ENCODE data around the gene UCN2.

DNA sequence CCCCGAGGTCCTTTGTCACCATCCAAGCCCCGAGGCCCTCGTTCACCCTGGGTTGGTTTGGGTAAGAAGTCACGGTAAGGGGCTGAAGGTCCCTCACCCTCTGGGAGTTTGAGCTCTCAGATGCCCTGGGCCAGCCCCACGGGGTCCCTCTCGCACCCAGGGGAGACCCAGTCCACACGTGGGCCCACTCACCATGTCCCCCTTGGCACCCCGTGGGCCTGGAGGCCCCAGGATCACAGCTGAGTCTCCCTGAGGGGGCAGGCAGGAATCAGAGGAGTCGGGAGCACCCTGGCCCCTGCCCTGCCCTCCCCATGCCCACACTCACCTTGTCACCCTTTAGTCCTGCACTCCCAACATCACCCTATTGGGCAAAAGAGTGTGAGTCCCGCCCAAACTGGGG, 5.8 kb upstream of the UCN2 start:
- TF ChIP-seq, protein P1, sequence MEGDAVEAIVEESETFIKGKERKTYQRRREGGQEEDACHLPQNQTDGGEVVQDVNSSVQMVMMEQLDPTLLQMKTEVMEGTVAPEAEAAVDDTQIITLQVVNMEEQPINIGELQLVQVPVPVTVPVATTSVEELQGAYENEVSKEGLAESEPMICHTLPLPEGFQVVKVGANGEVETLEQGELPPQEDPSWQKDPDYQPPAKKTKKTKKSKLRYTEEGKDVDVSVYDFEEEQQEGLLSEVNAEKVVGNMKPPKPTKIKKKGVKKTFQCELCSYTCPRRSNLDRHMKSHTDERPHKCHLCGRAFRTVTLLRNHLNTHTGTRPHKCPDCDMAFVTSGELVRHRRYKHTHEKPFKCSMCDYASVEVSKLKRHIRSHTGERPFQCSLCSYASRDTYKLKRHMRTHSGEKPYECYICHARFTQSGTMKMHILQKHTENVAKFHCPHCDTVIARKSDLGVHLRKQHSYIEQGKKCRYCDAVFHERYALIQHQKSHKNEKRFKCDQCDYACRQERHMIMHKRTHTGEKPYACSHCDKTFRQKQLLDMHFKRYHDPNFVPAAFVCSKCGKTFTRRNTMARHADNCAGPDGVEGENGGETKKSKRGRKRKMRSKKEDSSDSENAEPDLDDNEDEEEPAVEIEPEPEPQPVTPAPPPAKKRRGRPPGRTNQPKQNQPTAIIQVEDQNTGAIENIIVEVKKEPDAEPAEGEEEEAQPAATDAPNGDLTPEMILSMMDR (IDR thresholded peaks at IDR 0.05), result no peak
- TF ChIP-seq POLR2A (IDR thresholded peaks at IDR 0.05), result no peak

Data from uterus (tissue), 2 donors.